GM23338 (cell line): ENCODE results near the gene LRIG3. TPM values are rescaled to one million over a fixed set of nuclear protein-coding genes. Genes with fewer than 3 reads are reported as not detected.
A peak's percentile ranks its signal among the peaks of the same experiment; 100 is the strongest.

ENCODE experiments used
- ATAC-seq: fragments of 200-7000 bp; cut with Tn5 transposase; 3 replicates; pipeline ENCODE4 v1.9.1; 2020
- DNase-seq: peaks from one replicate; pipeline ENCODE4 v3.0.0-alpha.2; 2015; ENCODE audit warnings: low spot score
- H2AFZ ChIP-seq: fragments of 200-600 bp; sonication (generic); 2 replicates; pipeline ENCODE4 v1.8.0; 2016; ENCODE audit warnings: antibody characterized with exemption, mild to moderate bottlenecking, moderate library complexity
- H3F3A ChIP-seq: fragments of 200-600 bp; sonication (generic); replicated peaks from 2 replicates; pipeline ENCODE4 v1.8.0; 2017; ENCODE audit warnings: antibody characterized with exemption, mixed run types, low read depth
- H3K27ac ChIP-seq: fragments of 200-600 bp; sonication (generic); 2 replicates; pipeline ENCODE4 v1.6.1; 2016; ENCODE audit warnings: low read depth
- H3K27me3 ChIP-seq: fragments of 200-600 bp; sonication (generic); 2 replicates; pipeline ENCODE4 v1.8.0; 2016; ENCODE audit warnings: mild to moderate bottlenecking, mixed run types, moderate library complexity; ENCODE audit not compliant: insufficient read depth
- H3K36me3 ChIP-seq: fragments of 200-600 bp; sonication (generic); 2 replicates; pipeline ENCODE4 v1.8.0; 2016; ENCODE audit warnings: mild to moderate bottlenecking; ENCODE audit not compliant: insufficient read depth
- H3K4me1 ChIP-seq: fragments of 200-600 bp; sonication (generic); 2 replicates; pipeline ENCODE4 v1.8.0; 2016; ENCODE audit warnings: mild to moderate bottlenecking, moderate library complexity; ENCODE audit not compliant: insufficient read depth
- H3K4me2 ChIP-seq: fragments of 200-600 bp; sonication (generic); 2 replicates; pipeline ENCODE4 v1.7.1; 2017; ENCODE audit warnings: mixed run types
- H3K4me3 ChIP-seq: fragments of 200-600 bp; sonication (generic); 2 replicates; pipeline ENCODE4 v1.6.1; 2016; ENCODE audit warnings: mixed run types
- H3K79me2 ChIP-seq: fragments of 200-600 bp; sonication (generic); replicated peaks from 2 replicates; pipeline ENCODE4 v1.8.0; 2017; ENCODE audit warnings: mild to moderate bottlenecking; ENCODE audit not compliant: insufficient read depth
- H3K9me2 ChIP-seq: fragments of 200-600 bp; sonication (generic); 2 replicates; pipeline ENCODE4 v1.8.0; 2017; ENCODE audit not compliant: insufficient read depth
- H4K20me1 ChIP-seq: fragments of 200-600 bp; sonication (generic); replicated peaks from 2 replicates; pipeline ENCODE4 v1.8.0; 2017; ENCODE audit warnings: mild to moderate bottlenecking; ENCODE audit not compliant: insufficient read depth
- H3K27ac Mint-ChIP-seq: 2 replicates; pipeline ENCODE4 v1.8.0; 2020; ENCODE audit warnings: inconsistent platforms, mild to moderate bottlenecking, moderate library complexity, mixed read lengths
- H3K27me3 Mint-ChIP-seq: 3 replicates; pipeline ENCODE4 v1.8.0; 2022; ENCODE audit warnings: low read depth, mild to moderate bottlenecking, moderate library complexity, mixed read lengths, inconsistent platforms; ENCODE audit not compliant: insufficient read depth, poor library complexity
- H3K36me3 Mint-ChIP-seq: 3 replicates; pipeline ENCODE4 v1.8.0; 2021; ENCODE audit warnings: low read depth, mild to moderate bottlenecking, inconsistent platforms, moderate library complexity, mixed read lengths
- H3K4me1 Mint-ChIP-seq: 3 replicates; pipeline ENCODE4 v1.8.0; 2020; ENCODE audit warnings: mild to moderate bottlenecking, inconsistent platforms, mixed read lengths
- H3K4me3 Mint-ChIP-seq: 3 replicates; pipeline ENCODE4 v1.8.0; 2021; ENCODE audit warnings: moderate library complexity, mild to moderate bottlenecking, inconsistent platforms, mixed read lengths
- H3K9me3 Mint-ChIP-seq: 3 replicates; pipeline ENCODE4 v1.8.0; 2020; ENCODE audit warnings: moderate library complexity, mild to moderate bottlenecking, inconsistent platforms, mixed read lengths
- CREB1 ChIP-seq: fragments of 250-450 bp; sonication (Bioruptor Pico); IDR thresholded peaks from 2 replicates; pipeline ENCODE4 v1.5.0; 2020; ENCODE audit warnings: low read depth, mild to moderate bottlenecking, moderate library complexity
- EZH2phosphoT487 ChIP-seq: fragments of 200-600 bp; sonication (generic); IDR thresholded peaks from one replicate; pipeline ENCODE4 v1.8.1; 2018; ENCODE audit warnings: antibody characterized with exemption; ENCODE audit not compliant: unreplicated experiment
- JUNB ChIP-seq: IDR thresholded peaks from one replicate; pipeline ENCODE4 v1.6.1; 2016; ENCODE audit warnings: antibody characterized with exemption; ENCODE audit not compliant: unreplicated experiment
- STAT1 ChIP-seq: IDR thresholded peaks from one replicate; pipeline ENCODE4 v1.6.1; 2016; ENCODE audit warnings: antibody characterized with exemption; ENCODE audit not compliant: unreplicated experiment
- polyA plus RNA-seq: library from polyadenylated mRNA; unstranded; fragments of >200 nt; fragmentation: Nextera tagmentation; extraction: Ambion mirVana; gene quantifications from 2 replicates; pipeline ENCODE4 v1.2.1, GENCODE V29; 2016
- total RNA-seq: library from RNA; depleted of rRNA; stranded (reverse); fragments of >200 nt; shearing (Covaris generic); gene quantifications from 2 replicates; pipeline ENCODE4 v1.2.3, GENCODE V29; 2014
- TF ChIP-seq, protein P1 (sequence below): fragments of 250-450 bp; sonication (Bioruptor Pico); IDR thresholded peaks from 2 replicates; pipeline ENCODE4 v1.5.0; 2020; ENCODE audit warnings: mild to moderate bottlenecking, moderate library complexity

The LRIG3 gene
- total and polyA plus RNA-seq, 2 experiments from 2014 or later = 1.6 to 7.5 TPM

DNA sequence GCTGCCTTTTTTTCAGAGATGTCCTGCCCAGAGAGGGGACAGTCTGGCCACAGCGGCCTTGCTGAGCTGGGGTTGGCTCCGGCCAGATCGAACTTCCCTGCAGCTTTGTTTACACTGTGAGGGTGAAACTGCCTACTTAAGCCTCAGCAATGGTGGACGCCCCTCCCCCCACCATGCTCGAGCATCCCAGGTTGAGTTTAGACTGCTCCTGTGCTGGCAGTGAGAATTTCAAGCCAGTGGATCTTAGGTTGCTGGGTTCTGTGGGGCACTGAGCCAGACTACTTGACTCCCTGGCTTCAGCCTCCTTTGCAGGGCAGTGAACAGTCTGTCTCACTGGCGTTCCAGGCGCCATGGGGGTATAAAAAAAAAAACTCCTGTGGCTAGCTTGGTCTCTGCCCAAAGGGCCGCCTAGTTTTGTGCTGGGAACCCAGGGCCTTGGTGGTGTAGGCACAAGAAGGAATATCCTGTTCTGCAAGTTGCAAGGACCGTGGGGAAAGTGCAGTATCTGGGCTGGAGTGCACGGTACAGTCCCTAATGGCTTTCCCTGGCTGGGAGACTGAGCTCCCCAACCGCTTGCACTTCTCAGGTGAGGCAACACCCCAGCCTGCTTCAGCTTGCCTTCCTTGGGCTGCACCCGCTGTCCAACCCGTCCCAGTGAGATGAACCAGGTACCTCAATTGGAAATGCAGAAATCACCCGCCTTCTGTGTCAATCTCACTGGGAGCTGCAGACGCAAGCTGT, 79.1 kb downstream of the LRIG3 start:
- H3K27me3 Mint-ChIP-seq = peaks cover 2% of the 10 kb centered on the region
- ATAC-seq (peak; percentile 80), DNase-seq (peak; percentile 53)
- peaks cover 7% of the 10 kb centered on the region; the same call in 1 of the 3 replicates for H3K36me3 Mint-ChIP-seq
- H3K9me3 Mint-ChIP-seq = peaks cover 14% of the 10 kb centered on the region; the same call in 2 of the 3 replicates
- no peak overlapping the region for H3K4me3 ChIP-seq
- H3K27ac Mint-ChIP-seq = no peak overlapping the region
- no peak overlapping the region for H3K27ac ChIP-seq
- no peak overlapping the region for H3K4me3 Mint-ChIP-seq
- no peaks in the 10 kb centered on the region for H3F3A ChIP-seq
- no peaks in the 10 kb centered on the region for H3K79me2 ChIP-seq
- no peaks in the 10 kb centered on the region for H3K27me3 ChIP-seq
- no peaks in the 10 kb centered on the region for H3K9me2 ChIP-seq
- no peaks in the 10 kb centered on the region; the same call in 1 of the 2 replicates for H3K4me1 ChIP-seq
- TF ChIP-seq CREB1 (CRISPR knock-in tag) (no peak), EZH2phosphoT487 (no peak), STAT1 (no peak)
- TF ChIP-seq, protein P1, sequence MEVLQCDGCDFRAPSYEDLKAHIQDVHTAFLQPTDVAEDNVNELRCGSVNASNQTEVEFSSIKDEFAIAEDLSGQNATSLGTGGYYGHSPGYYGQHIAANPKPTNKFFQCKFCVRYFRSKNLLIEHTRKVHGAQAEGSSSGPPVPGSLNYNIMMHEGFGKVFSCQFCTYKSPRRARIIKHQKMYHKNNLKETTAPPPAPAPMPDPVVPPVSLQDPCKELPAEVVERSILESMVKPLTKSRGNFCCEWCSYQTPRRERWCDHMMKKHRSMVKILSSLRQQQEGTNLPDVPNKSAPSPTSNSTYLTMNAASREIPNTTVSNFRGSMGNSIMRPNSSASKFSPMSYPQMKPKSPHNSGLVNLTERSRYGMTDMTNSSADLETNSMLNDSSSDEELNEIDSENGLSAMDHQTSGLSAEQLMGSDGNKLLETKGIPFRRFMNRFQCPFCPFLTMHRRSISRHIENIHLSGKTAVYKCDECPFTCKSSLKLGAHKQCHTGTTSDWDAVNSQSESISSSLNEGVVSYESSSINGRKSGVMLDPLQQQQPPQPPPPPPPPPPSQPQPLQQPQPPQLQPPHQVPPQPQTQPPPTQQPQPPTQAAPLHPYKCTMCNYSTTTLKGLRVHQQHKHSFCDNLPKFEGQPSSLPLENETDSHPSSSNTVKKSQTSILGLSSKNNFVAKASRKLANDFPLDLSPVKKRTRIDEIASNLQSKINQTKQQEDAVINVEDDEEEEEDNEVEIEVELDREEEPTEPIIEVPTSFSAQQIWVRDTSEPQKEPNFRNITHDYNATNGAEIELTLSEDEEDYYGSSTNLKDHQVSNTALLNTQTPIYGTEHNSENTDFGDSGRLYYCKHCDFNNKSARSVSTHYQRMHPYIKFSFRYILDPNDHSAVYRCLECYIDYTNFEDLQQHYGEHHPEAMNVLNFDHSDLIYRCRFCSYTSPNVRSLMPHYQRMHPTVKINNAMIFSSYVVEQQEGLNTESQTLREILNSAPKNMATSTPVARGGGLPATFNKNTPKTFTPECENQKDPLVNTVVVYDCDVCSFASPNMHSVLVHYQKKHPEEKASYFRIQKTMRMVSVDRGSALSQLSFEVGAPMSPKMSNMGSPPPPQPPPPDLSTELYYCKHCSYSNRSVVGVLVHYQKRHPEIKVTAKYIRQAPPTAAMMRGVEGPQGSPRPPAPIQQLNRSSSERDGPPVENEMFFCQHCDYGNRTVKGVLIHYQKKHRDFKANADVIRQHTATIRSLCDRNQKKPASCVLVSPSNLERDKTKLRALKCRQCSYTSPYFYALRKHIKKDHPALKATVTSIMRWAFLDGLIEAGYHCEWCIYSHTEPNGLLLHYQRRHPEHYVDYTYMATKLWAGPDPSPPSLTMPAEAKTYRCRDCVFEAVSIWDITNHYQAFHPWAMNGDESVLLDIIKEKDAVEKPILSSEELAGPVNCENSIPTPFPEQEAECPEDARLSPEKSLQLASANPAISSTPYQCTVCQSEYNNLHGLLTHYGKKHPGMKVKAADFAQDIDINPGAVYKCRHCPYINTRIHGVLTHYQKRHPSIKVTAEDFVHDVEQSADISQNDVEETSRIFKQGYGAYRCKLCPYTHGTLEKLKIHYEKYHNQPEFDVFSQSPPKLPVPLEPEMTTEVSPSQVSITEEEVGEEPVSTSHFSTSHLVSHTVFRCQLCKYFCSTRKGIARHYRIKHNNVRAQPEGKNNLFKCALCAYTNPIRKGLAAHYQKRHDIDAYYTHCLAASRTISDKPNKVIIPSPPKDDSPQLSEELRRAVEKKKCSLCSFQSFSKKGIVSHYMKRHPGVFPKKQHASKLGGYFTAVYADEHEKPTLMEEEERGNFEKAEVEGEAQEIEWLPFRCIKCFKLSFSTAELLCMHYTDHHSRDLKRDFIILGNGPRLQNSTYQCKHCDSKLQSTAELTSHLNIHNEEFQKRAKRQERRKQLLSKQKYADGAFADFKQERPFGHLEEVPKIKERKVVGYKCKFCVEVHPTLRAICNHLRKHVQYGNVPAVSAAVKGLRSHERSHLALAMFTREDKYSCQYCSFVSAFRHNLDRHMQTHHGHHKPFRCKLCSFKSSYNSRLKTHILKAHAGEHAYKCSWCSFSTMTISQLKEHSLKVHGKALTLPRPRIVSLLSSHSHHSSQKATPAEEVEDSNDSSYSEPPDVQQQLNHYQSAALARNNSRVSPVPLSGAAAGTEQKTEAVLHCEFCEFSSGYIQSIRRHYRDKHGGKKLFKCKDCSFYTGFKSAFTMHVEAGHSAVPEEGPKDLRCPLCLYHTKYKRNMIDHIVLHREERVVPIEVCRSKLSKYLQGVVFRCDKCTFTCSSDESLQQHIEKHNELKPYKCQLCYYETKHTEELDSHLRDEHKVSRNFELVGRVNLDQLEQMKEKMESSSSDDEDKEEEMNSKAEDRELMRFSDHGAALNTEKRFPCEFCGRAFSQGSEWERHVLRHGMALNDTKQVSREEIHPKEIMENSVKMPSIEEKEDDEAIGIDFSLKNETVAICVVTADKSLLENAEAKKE (CRISPR knock-in tag) = no peak
- no peaks in the 10 kb centered on the region for H3K36me3 ChIP-seq
- no peaks in the 10 kb centered on the region for H3K4me1 Mint-ChIP-seq
- peak overlapping the region; percentile 95 for H2AFZ ChIP-seq
- H4K20me1 ChIP-seq = no peaks in the 10 kb centered on the region
- H3K4me2 ChIP-seq = 0 out of 2 replicates have a peak overlapping the region, but pooled peaks have one; percentile 26

DNA sequence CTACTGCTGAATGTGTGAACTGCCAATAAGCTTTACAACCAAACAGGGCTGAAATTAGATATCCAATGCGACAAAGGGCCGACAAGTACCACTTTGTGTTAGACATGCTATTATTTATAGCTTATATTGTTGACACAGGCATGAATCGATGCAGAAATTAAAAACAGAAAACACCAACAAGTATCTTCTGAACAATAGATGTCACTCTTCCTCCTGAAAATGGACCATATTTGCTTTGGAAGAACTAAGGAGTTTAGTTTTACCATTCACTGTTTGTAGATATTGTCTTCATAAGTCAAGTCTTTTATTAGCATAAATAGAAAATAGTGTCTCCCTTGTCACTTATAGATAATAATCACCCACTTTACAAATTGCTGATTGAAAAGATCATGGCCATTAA, 86.5 kb downstream of the LRIG3 start:
- H4K20me1 ChIP-seq = no peaks in the 10 kb centered on the region
- H3F3A ChIP-seq = no peaks in the 10 kb centered on the region
- no peak for ATAC-seq
- H3K27ac ChIP-seq = no peak overlapping the region
- H3K27me3 ChIP-seq = no peaks in the 10 kb centered on the region
- H3K79me2 ChIP-seq = no peaks in the 10 kb centered on the region
- H3K4me1 ChIP-seq = no peaks in the 10 kb centered on the region
- no peak overlapping the region for H3K4me2 ChIP-seq
- no peaks in the 10 kb centered on the region for H3K4me1 Mint-ChIP-seq
- no peak overlapping the region for H3K27ac Mint-ChIP-seq
- no peak overlapping the region for H3K4me3 ChIP-seq
- no peak overlapping the region for H3K4me3 Mint-ChIP-seq
- no peak for DNase-seq
- peaks cover 8% of the 10 kb centered on the region; the same call in 2 of the 3 replicates for H3K9me3 Mint-ChIP-seq
- H3K27me3 Mint-ChIP-seq = no peaks in the 10 kb centered on the region
- no peaks in the 10 kb centered on the region for H3K36me3 ChIP-seq
- H3K9me2 ChIP-seq = no peaks in the 10 kb centered on the region
- H2AFZ ChIP-seq = no peak overlapping the region
- no peaks in the 10 kb centered on the region for H3K36me3 Mint-ChIP-seq
- TF ChIP-seq, protein P1 (CRISPR knock-in tag) = no peak
- no peak for TF ChIP-seq JUNB
- no peak for TF ChIP-seq CREB1 (CRISPR knock-in tag)
